Germinal center (tissue), 1 donor: Measurements from ENCODE around the gene VIPR2.
"Not testable (repeated sequence)": the region's sequence is repeated elsewhere in the genome, so short reads cannot be mapped to it uniquely, and the experiment has no call there.

Experiments used
- DNase-seq: peaks from one replicate; pipeline ENCODE4 v3.0.0; 2012; ENCODE audit warnings: mixed read lengths, low spot score

Gene VIPR2

GRCh38 chr7:159104188-159104920 is 40.3 kb downstream of the VIPR2 start:
- no peak for DNase-seq

GRCh38 chr7:159103382-159104187 is 41.1 kb downstream of the VIPR2 start:
- no peak for DNase-seq

DNA sequence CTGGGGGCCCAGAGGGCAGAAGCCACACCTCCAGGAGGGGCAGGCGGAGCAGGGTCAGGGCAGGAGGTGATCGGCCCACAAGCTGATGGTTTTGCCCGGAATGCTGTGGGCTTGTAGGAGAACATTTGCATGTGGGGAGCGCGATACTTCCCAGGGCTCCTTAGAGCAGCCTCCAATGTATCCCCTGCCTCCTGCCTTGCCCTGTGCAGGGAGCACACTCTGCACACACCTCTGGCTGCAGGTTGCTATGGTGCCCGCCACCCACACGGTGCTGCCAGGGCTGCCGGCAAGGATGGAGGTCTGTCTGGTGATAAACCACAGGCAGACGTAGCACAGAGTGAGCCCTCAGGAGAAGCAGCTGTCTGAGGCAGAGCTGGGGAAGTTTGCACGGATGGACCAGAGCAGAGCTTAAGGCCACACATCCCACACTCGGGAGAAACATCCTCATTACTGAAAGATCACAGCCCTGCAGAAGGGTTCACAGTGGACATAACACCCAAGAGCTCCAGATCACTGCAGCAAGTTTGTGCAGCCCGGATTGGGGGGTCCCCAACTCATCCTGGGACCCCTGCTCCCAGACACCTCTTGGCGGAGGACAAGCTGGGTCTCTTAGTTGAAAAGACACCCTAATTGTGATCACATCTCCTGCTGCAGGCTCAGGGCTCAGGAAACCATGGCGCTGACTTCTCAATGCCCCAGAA is 41.8 kb downstream of the VIPR2 start:
- DNase-seq, result no peak

DNA sequence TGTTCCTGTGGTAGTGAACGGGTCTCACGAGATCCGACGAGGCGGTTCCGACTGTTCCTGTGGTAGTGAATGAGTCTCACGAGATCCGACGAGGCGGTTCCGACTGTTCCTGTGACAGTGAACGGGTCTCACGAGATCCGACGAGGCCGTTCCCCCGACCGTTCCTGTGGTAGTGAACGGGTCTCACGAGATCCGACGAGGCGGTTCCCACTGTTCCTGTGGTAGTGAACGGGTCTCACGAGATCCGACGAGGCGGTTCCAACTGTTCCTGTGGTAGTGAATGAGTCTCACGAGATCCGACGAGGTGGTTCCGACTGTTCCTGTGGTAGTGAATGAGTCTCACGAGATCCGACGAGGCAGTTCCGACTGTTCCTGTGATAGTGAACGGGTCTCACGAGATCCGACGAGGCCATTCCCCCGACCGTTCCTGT is 43.0 kb downstream of the VIPR2 start:
- not testable (repeated sequence) for DNase-seq

- DNase-seq, result not testable (repeated sequence)
Measured at GRCh38 chr7:159101083-159101395, 43.6 kb downstream of the VIPR2 start.

DNA sequence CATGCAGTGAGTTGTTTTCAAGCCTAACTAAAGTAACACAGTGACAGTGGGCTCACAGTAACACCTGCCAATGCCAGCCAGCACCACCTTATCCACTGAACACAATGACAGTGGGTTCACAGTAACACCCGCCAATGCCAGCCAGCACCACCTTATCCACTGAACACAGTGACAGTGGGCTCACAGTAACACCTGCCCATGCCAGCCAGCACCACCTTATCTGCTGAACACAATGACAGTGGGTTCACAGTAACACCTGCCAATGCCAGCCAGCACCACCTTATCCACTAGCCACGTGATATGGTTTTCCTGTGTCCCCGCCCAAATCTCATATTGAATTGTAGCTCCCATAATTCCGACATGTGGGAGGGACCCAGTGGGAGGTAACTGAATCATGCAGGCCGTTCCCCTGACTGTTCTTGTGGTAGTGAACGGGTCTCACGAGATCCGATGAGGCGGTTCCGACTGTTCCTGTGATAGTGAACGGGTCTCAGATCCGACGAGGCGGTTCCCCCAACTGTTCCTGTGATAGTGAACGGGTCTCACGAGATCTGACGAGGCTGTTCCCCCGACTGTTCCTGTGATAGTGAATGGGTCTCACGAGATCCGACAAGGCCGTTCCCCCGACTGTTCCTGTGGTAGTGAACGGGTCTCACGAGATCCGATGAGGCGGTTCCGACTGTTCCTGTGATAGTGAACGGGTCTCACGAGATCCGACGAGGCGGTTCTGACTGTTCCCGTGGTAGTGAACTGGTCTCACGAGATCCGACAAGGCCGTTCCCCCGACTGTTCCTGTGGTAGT is 44.2 kb downstream of the VIPR2 start:
- DNase-seq, result not testable (repeated sequence)

DNA sequence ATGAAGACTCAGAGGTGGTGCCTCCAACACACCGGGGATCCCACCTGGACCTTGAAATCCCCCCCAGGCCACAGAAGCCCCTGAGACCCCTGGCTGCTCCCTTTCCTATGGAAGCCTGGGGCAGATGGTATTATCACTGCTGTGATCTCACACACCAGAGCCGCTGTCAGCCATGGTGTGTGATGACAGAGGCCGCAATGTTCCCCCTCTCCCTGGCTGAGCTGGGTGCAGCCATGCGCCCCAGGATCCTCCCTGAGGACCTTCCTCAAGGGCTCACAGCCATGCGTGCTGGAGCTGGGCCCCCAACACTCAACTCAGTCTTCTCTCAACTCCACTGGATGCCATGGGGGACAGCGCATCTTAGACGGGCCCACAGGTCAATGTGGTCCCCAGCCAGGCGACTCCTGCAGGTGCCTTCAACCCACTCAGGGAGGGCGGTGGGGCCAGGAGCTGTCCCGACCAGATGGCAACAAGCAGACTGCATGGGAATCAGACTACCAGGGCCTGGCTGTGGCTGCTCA is 44.9 kb downstream of the VIPR2 start:
- no peak for DNase-seq

- DNase-seq, result no peak
Measured at GRCh38 chr7:159098811-159099655, 45.6 kb downstream of the VIPR2 start.

DNA sequence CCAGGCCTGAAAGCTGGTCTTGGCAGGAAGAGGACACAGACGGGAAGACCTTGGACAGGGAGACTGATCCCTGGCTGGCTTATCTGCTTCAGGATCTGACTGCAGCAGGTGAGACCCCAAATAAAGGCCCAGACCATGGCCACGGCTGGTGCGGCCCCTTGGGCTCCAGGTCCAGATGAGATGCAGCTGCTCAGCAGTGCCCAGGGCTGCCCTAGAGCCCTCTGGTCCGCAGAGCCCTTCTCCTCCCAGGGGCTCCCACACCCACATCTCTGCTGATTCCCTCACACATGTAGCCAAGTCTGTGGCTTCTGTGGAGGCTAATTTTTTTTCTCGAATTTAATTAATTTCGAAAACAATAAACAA is 46.3 kb downstream of the VIPR2 start:
- no peak for DNase-seq

DNA sequence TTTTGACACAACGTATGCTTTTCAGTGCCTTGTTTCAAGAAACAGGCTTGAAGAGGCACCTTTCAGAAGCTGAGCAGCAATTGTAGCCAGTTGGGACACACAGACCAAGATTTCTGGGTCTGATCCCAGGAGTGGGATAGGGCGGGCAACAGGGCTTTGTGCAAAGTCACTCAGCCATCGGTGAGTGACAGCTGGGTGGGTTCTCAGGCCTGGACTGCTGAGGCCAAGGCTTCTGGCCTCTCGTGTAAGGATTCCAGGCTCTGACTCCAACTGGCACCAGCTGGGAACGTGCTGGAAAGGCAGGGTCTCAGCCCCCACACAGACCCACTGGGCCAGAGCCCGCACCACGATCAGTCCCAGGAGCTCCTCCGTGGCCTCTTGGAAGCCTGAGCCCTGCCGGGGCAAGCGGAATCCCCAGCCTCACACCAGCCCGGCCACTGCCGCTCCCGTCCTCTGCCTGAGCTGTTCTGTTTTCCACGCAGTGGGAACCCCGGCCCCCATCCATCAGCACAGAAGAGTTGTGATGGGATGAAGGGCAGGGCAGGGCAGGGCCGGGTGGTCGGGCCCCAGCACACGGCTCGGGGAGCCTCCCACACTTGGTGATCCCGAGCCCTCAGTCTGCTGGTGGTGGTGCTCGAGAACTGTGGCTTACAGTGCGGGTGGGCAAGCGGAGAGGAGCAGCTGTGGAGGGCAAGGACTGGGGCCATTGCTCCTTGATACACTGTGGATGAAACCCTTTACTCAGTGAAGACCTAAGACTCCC is 46.8 kb downstream of the VIPR2 start:
- DNase-seq, result no peak

DNA sequence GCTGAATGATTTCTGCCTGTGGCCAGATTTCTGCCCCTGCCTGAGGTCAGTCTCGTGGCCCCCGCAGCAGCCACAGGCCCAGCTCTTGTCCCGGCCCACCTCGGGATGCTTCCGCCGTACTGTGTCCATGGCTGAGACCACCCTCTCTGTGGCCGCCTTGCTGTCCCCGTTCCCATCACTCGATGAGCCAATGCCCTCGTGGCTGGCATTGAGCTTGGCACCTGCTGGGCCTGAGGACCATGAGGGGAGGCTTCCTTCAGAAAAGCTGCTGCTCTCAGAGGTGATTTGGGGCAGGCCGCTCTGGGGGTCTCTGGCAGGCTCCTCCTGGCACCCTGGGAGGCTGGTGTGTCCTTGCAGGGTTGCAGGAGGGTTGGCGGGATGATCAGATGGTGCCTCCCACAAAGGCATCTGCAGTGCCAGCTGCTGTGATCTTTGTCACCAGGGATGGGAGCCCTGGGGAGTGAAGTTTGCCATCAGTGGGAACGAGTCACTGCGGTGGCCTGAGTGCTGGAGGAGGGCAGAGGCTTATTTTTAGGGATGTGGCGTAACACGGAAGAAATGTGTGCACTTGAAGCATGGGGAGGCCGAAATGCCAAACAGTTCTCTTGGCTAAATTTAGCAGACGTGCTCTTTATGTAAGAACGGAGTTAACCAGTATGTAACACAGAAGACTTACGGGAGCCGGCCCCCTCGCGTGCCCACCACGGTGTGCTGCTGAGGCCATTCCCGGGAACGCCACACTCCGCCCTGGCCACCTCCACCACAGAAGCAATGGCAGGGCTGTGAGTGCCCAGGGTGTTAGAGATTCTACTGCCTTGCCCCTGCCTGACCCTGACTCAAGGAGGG is 47.7 kb downstream of the VIPR2 start:
- no peak for DNase-seq

- no peak for DNase-seq
Measured at GRCh38 chr7:159095979-159096411, 48.7 kb downstream of the VIPR2 start.

DNA sequence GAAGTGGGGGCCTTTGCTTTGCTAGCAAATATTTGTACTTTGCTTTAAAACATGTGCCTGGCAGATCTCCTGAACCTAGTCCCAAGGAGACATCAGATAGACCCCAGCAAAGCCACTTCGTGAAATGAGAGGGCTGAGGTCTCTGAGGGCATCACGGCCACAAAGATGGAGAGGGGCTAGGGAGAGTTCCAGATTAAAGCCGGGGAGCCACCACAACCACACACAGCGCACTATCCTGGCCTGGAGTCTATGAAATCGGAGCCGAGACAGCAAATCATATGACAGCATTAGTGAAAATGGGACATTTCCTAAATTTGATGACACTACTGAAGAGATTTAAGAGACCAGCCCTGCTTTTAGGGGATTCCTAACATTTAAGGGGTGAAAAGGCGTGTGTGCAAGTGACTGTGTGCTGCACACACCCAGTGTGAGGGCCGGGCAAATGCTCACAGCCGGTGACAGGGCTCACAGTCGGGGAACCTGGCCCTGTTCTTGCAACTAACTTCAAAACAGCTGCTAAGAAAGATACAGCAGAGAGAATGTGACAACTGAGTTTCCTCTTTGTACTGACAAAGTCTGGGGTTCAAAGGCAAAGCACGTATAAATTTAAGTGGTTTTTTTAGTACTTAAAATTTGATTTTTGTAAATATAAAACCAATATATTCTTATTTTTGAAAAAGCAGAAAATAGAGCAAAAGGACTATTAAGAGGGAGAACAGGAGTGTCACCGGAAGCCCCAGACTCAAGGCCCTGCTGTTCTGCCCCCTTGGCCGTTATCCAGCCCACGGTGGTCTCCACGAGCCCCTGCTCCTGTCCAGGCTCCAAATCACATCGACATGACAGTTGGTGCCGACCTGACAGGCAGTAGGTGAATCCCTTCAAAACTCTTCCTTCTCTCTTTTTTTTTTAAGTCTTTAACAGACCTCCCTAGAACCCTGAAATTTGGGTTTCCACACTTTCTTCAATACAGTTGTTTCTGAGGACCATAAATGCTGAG is 49.5 kb downstream of the VIPR2 start:
- DNase-seq, result no peak

- DNase-seq, result no peak
Measured at GRCh38 chr7:159094023-159094740, 50.5 kb downstream of the VIPR2 start.

DNA sequence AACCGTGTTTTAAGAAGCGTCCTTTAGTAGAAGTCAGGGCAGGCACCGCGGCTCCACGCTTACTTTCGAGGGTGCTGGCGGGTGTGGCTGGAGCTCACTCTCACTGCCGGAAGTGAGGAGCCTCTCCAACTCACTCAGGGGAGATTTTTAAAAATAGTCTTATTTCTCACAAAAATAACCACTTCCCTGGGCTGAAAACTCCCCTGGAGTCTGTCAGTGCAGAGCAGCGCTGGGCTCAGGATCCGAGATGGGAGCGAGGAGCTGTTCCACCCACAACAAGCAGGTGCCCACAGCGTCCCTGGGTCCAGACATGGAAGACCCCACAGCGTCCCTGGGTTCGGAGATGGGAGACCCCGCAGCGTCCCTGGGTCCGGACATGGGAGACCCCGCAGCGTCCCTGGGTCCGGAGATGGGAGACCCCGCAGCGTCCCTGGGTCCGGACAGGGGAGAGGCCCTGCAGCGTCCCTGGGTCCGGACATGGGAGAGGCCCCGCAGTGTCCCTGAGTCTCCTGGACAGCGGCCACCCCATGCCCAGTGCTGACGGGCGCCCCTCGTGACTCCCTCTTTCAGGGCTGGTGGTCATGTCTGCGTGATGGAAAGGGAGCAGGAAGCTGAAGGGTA is 51.2 kb downstream of the VIPR2 start:
- no peak for DNase-seq

DNA sequence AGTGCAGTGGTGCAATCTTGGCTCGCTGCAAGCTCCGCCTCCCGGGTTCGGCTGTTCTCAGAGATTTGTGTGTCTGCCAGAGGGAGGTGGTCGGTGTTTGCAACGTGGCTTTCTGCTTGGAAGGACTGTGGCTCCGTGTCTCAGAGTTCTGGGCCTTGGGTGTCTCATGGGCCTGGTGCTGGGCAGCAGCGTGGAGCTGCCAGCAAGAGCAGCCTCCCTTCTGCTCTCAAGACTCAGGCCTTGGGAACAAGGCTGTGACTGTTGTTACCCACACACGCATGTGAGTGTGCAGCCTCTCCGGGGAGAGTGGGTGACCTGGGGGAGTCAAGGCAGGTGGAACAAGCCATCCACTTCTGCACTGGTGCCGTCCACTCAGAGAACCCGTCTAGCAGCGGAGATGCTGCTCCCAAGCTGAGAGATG is 52.0 kb downstream of the VIPR2 start:
- no peak for DNase-seq
